HG03521 (cell line): ENCODE measurements around the gene NFKBIZ.

Source experiments
- ATAC-seq: cut with Tn5 transposase; IDR thresholded peaks from one replicate; pipeline ENCODE4 v1.9.1; 2021; ENCODE audit warnings: mild to moderate bottlenecking, moderate library complexity; ENCODE audit not compliant: unreplicated experiment

NFKBIZ gene

GRCh38 chr3:101848754-101849713 lies at the start of gene NFKBIZ:
TSS of gene NFKBIZ (plus strand) at chr3:101849514. CDS start at chr3:101849629, 115 bp downstream.
- ATAC-seq: peak; percentile 72

GRCh38 chr3:101801174-101801573 lies 48.1 kb upstream of the NFKBIZ start:
- ATAC-seq: no peak

GRCh38 chr3:101802179-101802578 lies 47.1 kb upstream of the NFKBIZ start:
- no peak for ATAC-seq

GRCh38 chr3:101803173-101803782 lies 46.0 kb upstream of the NFKBIZ start:
- peak; percentile 94 for ATAC-seq

GRCh38 chr3:101803939-101804338 lies 45.4 kb upstream of the NFKBIZ start:
- no peak for ATAC-seq

GRCh38 chr3:101806491-101806890 lies 42.8 kb upstream of the NFKBIZ start:
- no peak for ATAC-seq

- ATAC-seq: peak; percentile 46
Observed at GRCh38 chr3:101807888-101808287, 41.4 kb upstream of the NFKBIZ start.

- no peak for ATAC-seq
Observed at GRCh38 chr3:101809178-101810021, 39.9 kb upstream of the NFKBIZ start.

GRCh38 chr3:101810022-101810418 lies 39.3 kb upstream of the NFKBIZ start:
- no peak for ATAC-seq

GRCh38 chr3:101811875-101812274 lies 37.4 kb upstream of the NFKBIZ start:
- ATAC-seq: no peak

- no peak for ATAC-seq
Observed at GRCh38 chr3:101812895-101813294, 36.4 kb upstream of the NFKBIZ start.

GRCh38 chr3:101813817-101814440 lies 35.4 kb upstream of the NFKBIZ start:
- no peak for ATAC-seq

- no peak for ATAC-seq
Observed at GRCh38 chr3:101814835-101815234, 34.5 kb upstream of the NFKBIZ start.

GRCh38 chr3:101816215-101817149 lies 32.8 kb upstream of the NFKBIZ start:
- ATAC-seq: no peak

GRCh38 chr3:101817992-101818391 lies 31.3 kb upstream of the NFKBIZ start:
- no peak for ATAC-seq

GRCh38 chr3:101819649-101820206 lies 29.6 kb upstream of the NFKBIZ start:
- peak; percentile 41 for ATAC-seq

GRCh38 chr3:101821503-101821902 lies 27.8 kb upstream of the NFKBIZ start:
- no peak for ATAC-seq

GRCh38 chr3:101823525-101823924 lies 25.8 kb upstream of the NFKBIZ start:
- ATAC-seq: no peak

- ATAC-seq: no peak
Observed at GRCh38 chr3:101824702-101825101, 24.6 kb upstream of the NFKBIZ start.
